ENCODE results near the gene BANP.
"Not testable (repeated sequence)": the region's sequence is repeated elsewhere in the genome, so short reads cannot be mapped to it uniquely, and the experiment has no call there.

The BANP gene

GRCh38 chr16:88015806-88016140 is 64.5 kb downstream of the BANP start:
- no peak overlapping the region for H3K4me3 ChIP-seq (ENCODE audit: low read depth, low read length)
- no peak overlapping the region for H3K27ac ChIP-seq
- TF ChIP-seq CTCF (IDR thresholded peaks at IDR 0.05; ENCODE audit: low read depth, low read length) = no peak
- DNase-seq = no peak
- no peaks in the 10 kb centered on the region for H3K27me3 ChIP-seq (ENCODE audit: insufficient read depth, low read depth, severe bottlenecking)
- no peaks in the 10 kb centered on the region for H3K36me3 ChIP-seq
- H3K9me3 ChIP-seq (ENCODE audit: severe bottlenecking) = no peaks in the 10 kb centered on the region

DNA sequence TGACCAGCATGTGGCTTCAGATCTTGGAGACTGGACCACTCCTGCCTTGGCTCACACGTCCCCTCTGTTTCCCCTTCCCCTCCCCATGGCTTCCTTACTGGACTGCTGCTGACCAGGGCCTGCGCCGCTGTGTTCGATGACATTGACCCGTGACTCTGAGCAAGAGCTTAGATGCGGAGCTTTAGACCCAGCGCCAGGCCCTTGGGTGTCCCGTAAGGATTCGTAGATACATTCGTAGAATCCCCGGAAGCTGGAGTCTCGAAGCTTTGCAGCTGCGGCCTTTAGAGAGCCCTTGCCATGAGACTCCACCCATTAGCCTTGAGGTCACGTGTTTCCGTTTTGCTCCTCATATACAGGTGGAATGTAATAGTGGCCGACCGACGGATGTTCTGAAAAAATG is 65.2 kb downstream of the BANP start:
- not testable (repeated sequence) for H3K9me3 ChIP-seq (ENCODE audit: severe bottlenecking); H3K36me3 ChIP-seq; H3K27ac ChIP-seq; H3K4me3 ChIP-seq (ENCODE audit: low read depth, low read length); DNase-seq; H3K27me3 ChIP-seq (ENCODE audit: insufficient read depth, low read depth, severe bottlenecking)

GRCh38 chr16:88016964-88017363 is 65.7 kb downstream of the BANP start:
- no peaks in the 10 kb centered on the region for H3K36me3 ChIP-seq
- no peaks in the 10 kb centered on the region for H3K9me3 ChIP-seq (ENCODE audit: severe bottlenecking)
- TF ChIP-seq CTCF (IDR thresholded peaks at IDR 0.05; ENCODE audit: low read depth, low read length) = no peak

GRCh38 chr16:88017587-88018101 is 66.4 kb downstream of the BANP start:
- no peak for DNase-seq
- H3K27ac ChIP-seq = no peak overlapping the region
- no peak for TF ChIP-seq CTCF (IDR thresholded peaks at IDR 0.05; ENCODE audit: low read depth, low read length)
- no peak overlapping the region for H3K4me3 ChIP-seq (ENCODE audit: low read depth, low read length)
- no peaks in the 10 kb centered on the region for H3K36me3 ChIP-seq
- H3K9me3 ChIP-seq (ENCODE audit: severe bottlenecking) = no peaks in the 10 kb centered on the region
- H3K27me3 ChIP-seq (ENCODE audit: insufficient read depth, low read depth, severe bottlenecking) = no peaks in the 10 kb centered on the region

More at GRCh38 chr16:88016964-88017363, 65.7 kb downstream of the BANP start:
- Histone ChIP-seq H3K4me3 (ENCODE audit: low read depth, low read length) (no peak overlapping the region), H3K27ac (no peak overlapping the region), H3K27me3 (ENCODE audit: insufficient read depth, low read depth, severe bottlenecking) (no peaks in the 10 kb centered on the region)
- DNase-seq = no peak

GRCh38 chr16:88018382-88018781 is 67.1 kb downstream of the BANP start:
- H3K36me3 ChIP-seq; H3K27ac ChIP-seq; H3K4me3 ChIP-seq (ENCODE audit: low read depth, low read length); DNase-seq; H3K27me3 ChIP-seq (ENCODE audit: insufficient read depth, low read depth, severe bottlenecking); H3K9me3 ChIP-seq (ENCODE audit: severe bottlenecking): not testable (repeated sequence)

DNA sequence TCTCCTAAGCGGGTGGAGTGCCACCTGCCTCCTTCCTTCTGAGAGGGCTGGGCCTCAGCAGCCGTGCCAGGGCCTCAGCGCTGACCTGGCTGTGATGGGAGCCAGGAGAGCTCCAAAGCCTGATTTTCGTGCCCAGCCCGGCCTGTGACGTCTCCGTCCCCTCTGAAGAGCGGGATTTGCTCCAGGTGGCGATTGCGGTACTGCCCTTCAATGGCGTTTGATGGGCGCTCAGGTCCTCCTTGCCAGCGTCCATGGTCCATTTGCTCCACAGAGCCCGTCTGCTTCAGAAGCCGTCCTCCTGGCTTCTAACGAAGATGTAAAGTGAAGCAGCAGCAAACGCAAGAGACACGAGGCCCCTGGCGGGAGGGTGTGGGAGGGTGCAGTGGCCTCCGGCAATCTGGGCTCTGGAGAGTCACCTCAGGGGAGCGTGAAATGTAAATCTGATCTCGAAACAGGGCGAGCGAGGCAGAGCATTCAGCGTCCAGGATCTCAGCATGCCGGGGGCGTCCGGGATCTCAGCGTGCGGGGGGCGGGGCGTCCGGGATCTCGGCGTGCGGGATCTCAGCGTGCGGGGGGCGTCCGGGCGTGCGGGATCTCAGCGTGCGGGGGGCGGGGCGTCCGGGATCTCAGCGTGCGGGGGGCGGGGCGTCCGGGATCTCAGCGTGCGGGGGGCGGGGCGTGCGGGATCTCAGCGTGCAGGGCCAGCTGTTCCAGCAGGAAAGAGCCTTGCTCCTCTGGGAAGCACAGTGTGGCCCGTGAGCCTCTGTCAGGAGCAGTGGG is 68.0 kb downstream of the BANP start:
- H3K27ac ChIP-seq; H3K27me3 ChIP-seq (ENCODE audit: insufficient read depth, low read depth, severe bottlenecking); H3K9me3 ChIP-seq (ENCODE audit: severe bottlenecking); H3K36me3 ChIP-seq: not testable (repeated sequence)
- H3K4me3 ChIP-seq (ENCODE audit: low read depth, low read length) = peak overlapping the region; percentile 10; the same call in 1 of the 2 replicates
- peak; percentile 65 for DNase-seq

DNA sequence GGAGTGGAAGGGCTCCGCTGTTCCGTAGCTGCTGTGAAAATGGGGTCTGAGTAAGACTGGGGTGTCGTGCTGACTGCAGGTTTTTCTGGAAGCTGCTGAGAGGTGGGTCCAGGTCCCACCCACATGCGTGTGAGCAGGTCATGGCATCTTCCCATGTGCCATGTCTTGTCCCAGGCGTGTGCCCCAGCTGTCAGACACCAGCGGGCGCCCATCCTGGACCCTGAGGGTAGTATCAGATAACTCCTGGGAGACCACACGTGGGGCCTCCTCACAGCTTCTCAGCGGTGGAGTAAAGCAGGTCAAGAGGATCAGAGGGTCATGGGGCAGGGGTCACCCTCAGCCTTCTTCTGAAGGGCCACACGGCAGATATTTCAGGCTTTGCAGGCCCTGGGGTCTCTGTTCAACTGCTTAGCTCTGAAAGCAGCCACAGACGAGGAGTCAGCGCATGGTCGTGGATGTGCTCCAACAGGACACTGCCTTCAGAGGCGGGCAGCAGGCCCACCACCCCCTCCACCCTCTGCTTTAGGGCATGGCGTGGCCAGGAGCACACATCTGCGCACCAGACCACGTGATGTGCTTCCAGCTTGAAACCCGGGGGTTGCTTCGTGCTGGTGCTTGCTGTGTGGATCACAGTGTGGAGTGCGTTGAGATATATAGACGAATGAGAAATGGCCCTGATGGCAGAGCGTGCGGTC is 68.7 kb downstream of the BANP start:
- no peak for DNase-seq
- no peak for TF ChIP-seq CTCF (IDR thresholded peaks at IDR 0.05; ENCODE audit: low read depth, low read length)
- H3K27ac ChIP-seq = no peak overlapping the region
- H3K27me3 ChIP-seq (ENCODE audit: insufficient read depth, low read depth, severe bottlenecking) = no peaks in the 10 kb centered on the region
- H3K9me3 ChIP-seq (ENCODE audit: severe bottlenecking) = no peaks in the 10 kb centered on the region
- no peaks in the 10 kb centered on the region for H3K36me3 ChIP-seq
- H3K4me3 ChIP-seq (ENCODE audit: low read depth, low read length) = no peak overlapping the region
